Inferior parietal cortex (tissue), 1 donor: ENCODE measurements around the gene FUZ.

Experiments
- DNase-seq: peaks from one replicate; pipeline ENCODE4 v3.0.0-alpha.2; 2016; ENCODE audit errors: extremely low spot score

Gene FUZ, protein sequence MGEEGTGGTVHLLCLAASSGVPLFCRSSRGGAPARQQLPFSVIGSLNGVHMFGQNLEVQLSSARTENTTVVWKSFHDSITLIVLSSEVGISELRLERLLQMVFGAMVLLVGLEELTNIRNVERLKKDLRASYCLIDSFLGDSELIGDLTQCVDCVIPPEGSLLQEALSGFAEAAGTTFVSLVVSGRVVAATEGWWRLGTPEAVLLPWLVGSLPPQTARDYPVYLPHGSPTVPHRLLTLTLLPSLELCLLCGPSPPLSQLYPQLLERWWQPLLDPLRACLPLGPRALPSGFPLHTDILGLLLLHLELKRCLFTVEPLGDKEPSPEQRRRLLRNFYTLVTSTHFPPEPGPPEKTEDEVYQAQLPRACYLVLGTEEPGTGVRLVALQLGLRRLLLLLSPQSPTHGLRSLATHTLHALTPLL

GRCh38 chr19:49812997-49813861 lies at the start of gene FUZ:
FUZ (minus strand) TSS chr19:49813292; CDS start chr19:49813106, 186 bp downstream.
- peak; percentile 99 for DNase-seq

DNA sequence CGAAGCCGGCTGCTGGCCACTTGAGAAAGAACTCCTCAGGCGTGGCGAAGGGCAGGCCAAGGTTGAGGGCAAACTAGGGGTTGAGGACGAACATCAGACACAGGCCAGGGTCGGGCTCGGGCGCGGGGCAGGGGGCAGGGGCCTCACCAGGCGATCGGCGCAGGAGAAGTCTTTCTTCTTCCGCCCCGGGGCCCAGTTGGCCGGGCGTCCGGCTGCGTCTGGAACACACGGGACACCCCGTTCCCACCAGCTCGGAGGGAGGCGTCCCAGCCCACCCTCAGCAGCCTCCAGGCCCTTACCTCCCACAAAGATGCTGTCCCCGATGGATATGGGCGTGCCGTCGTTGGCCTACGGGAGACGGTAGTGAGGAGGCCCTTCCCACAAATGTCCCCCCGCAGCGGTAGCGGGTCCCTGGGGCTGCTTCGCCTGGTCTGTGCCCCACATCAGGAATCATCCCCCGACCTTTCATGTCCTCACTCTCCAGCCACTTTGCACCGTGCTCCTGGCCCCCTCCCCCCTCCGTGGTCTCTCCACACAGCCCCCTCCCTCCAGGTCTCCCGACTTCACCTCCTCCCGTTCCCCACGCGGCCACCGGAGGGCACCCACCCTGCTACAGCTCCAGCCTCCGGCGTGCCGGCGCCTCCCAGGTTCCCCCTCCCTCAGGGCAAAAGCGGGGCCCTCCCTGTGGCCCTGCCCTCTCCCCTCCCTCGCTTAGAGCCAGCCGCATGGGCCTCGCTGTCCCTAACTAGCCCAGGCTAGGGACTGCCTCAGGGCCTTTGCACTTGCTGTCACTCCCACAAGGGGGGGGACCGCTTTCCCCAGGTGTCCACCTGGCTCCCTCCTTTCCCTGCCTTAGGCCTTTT lies 49.5 kb upstream of the FUZ start:
- DNase-seq: no peak

- no peak for DNase-seq
Measured at GRCh38 chr19:49861541-49862378, 48.7 kb upstream of the FUZ start.

- DNase-seq: no peak
Measured at GRCh38 chr19:49861107-49861506, 48.0 kb upstream of the FUZ start.

DNA sequence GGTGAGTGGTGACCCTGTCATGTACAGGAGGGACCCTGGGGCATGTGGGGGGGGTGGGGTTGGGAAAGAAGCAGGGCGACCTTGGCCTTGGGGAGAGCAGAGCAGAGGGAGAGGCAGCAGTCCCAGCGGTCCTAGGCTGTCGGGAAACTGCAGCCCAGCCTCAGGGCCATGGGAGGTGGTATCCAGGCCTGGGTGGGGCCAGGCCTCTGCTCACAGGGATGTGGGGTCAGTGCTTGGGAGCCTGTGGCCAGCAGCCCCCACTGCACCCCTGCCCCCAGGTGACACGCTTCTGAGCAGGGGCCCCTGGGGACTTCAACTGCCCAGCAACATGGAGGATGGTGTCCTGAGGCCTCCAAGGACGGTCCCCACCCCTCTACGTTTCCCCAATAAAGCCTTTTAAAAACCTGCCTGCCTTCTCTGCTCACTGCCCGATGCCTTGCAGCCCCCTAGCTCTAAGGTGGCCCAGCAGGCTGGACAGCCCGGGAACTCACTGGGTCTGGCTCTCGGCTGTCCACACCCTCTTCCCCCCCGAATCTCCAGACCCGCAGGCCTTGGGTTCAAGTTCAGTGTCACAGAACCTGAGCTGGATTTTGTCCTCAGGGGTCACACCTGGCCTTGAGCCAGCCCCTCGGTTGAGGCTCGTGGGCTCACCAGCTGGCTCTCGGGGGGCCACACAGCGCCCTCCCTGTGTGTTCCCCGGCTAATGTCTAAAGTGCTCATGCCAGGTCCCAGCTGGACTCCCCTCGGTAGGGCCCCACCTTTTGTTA lies 47.4 kb upstream of the FUZ start:
- no peak for DNase-seq

DNA sequence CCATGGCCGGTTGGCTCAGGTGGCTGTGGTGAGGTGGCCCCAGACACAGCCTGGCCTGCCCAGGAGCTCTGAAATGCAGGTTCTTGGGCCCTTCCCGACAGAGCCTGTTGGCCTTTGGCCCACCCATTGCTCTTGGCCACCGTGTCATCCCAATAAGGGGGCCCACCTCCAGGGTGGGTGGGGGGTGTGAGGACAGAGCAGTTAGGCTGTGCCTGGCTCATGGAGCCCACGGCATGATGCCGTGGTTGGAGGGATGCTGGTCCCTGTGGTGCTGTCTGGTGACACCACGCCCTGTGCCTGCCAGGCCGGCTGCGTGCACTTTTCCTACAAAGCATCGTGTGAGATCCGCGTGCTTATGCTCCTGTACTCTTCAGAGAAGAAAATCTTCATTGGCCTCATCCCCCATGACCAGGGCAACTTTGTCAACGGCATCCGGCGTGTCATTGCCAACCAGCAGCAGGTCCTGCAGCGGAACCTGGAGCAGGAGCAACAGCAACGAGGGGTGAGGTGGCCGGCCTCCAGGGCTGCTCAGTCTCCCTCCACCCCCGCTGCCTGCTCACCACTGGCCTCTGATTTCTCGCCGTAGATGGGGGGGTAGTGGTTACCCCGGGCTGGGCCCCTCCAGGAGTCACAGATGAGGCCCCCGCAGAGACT lies 46.7 kb upstream of the FUZ start:
- DNase-seq: no peak

- DNase-seq: no peak
Measured at GRCh38 chr19:49858088-49858985, 45.2 kb upstream of the FUZ start.

- DNase-seq: no peak
Measured at GRCh38 chr19:49857838-49858087, 44.7 kb upstream of the FUZ start.

DNA sequence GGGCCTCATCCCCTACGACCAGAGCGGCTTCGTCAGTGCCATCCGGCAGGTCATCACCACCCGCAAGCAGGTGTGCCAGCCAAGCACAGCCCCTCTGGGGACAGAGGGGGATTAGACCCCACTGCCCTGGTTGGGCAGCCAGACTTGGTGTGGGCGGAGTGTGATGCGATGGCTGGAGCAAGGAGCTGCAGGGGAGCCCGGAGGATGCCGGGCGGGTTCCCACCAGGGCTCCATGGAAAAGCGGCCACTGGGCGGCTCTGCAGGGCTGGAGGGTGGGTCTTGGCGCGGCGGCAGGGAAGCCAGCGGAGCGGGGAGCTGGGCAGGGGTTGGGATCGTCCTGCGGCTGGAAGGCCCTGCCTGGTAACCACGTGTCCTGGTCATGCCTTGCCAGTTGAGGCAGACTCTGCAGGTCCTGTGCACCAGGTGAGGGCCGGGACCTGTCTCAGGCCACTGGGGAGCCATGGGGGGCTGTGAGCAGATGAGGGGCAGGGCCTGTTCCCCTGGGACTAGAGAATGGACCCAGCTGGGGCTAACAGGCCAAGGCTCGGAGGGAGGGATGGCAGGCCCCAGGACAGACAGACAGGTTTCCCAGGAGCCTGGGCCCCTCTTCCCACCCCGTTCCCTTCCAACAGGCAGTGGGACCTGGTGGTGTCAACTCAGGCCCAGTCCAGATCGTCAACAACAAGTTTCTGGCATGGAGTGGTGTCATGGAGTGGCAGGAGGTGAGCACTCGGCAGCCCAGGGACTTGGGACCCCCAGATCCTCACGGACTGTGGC lies 44.2 kb upstream of the FUZ start:
- no peak for DNase-seq

DNA sequence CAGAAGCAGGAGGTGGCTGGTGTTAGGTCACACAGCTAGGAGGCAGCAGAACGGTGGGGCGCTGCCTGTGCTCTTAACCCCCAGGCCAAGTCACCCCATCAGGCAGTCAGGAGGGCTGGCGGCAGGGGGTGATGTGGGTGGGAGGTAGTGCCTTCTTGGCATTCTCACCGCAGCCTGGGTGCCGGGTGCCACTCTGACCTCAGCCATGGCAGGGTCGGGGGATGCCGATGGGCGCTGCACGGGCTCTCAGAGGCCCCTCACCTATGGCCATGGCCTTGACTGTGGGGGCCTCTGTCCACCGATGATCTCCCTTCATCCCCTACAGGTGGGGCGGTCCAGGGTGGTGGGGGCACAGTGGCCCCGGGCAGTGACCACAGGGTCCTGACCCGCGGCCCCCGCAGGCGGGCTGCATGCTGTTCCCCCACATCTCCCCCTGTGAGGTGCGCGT lies 43.5 kb upstream of the FUZ start:
- DNase-seq: no peak

- no peak for DNase-seq
Measured at GRCh38 chr19:49855676-49856573, 42.8 kb upstream of the FUZ start.

GRCh38 chr19:49855277-49855675 lies 42.2 kb upstream of the FUZ start:
- no peak for DNase-seq

GRCh38 chr19:49854378-49855263 lies 41.5 kb upstream of the FUZ start:
- no peak for DNase-seq

GRCh38 chr19:49853852-49854377 lies 40.8 kb upstream of the FUZ start:
- no peak for DNase-seq

- no peak for DNase-seq
Measured at GRCh38 chr19:49852631-49853126, 39.6 kb upstream of the FUZ start.
